ENCODE measurements around the gene FTL. TPM values are rescaled to one million over a fixed set of nuclear protein-coding genes. Genes with fewer than 3 reads are reported as not detected.

FTL gene
- total and polyA plus RNA-seq, 3 experiments from 2014 or later, result 1,478 to 4,521 (median 1,489) TPM

DNA sequence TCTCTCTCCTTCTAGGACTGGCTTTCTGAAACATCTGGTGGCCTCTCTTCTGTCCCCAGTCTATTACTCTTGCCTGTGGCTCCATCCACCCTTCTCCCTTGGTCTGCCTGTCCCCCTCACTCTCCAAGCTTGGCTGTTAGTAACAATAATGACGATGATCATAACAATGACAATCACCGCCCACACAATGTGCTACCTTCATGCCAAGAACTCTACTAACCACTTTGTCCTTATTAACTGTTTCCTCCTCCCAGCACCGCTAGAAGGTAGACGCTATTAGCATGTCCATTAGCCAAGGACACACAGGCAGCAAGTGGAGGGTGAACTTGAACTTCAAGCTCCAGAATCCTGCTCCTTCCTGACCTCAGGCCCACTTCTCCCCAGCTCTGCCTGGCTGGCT lies 25.3 kb downstream of the FTL start:
- ChIA-PET POLR2A (no interaction called here), CTCF (interaction anchor here (1.2 kb wide), 1 partner anchor 116 kb away, joined by 3 read pairs; no protein-coding TSS in a partner anchor)
- Histone ChIP-seq H3K4me3 (ENCODE audit: low read length) (no peak overlapping the region), H3K36me3 (ENCODE audit: insufficient read depth, low read length) (peaks cover under 1% of the 10 kb centered on the region), H3K9me3 (ENCODE audit: low read length) (no peaks in the 10 kb centered on the region), H3K27ac (ENCODE audit: low read depth, low read length) (no peak overlapping the region), H3K27me3 (ENCODE audit: insufficient read depth, low read length, poor library complexity, severe bottlenecking) (no peaks in the 10 kb centered on the region), H3K4me1 (ENCODE audit: insufficient read depth, low read length) (peaks cover 27% of the 10 kb centered on the region)
- H3K27ac Mint-ChIP-seq, result peak overlapping the region in 4 of 8 donors; percentile 7 to 84 (median 23)
- H3K4me1 Mint-ChIP-seq, result peaks cover 31 to 43% (median 40%) of the 10 kb centered on the region in 3 donors
- no peak for DNase-seq
- peaks cover 4 to 44% (median 11%) of the 10 kb centered on the region in 3 donors for H3K36me3 Mint-ChIP-seq
- no peaks in the 10 kb centered on the region for H3K9me3 Mint-ChIP-seq
- peak overlapping the region in 3 of 7 donors; percentile 3 to 15 (median 14) for H3K4me3 Mint-ChIP-seq
- H3K27me3 Mint-ChIP-seq, result peaks cover 0 to 2% of the 10 kb centered on the region in 2 donors

DNA sequence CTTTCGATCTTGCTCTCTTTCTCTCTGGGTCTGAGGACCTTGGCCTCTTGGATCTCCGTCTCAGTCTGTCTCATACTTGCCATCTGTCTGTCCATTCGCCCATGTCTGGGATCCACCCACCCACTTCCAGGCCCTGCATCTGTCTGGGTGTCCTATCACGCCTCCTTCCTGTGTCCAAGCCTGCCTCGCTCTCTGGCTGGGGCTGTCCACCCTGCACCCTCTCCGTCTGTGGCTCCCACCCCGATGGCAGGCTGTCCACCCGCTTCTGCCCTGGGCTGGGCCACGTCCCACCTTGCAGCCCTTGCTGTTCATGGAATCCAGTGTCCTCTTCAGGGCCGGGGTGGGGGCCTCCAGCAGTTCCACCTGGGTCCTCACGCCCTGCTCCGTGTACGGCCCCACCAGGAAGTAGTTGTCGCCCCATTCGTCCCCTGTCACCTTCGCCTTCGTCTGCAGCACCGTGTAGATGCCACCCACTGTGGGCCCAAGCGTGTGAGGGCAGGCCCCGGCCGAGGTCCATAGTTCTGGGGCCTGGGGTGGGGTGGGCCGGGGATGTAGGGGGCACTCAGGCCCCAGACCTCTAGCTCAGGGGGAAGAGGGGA lies 26.0 kb downstream of the FTL start:
- peak overlapping the region in 2 of 7 donors; percentile 9 to 10 for H3K4me3 Mint-ChIP-seq
- H3K4me1 Mint-ChIP-seq, result peaks cover 31 to 43% (median 41%) of the 10 kb centered on the region in 3 donors
- Histone ChIP-seq H3K4me3 (ENCODE audit: low read length) (no peak overlapping the region), H3K9me3 (ENCODE audit: low read length) (no peaks in the 10 kb centered on the region), H3K27ac (ENCODE audit: low read depth, low read length) (peak overlapping the region; percentile 81), H3K36me3 (ENCODE audit: insufficient read depth, low read length) (no peaks in the 10 kb centered on the region), H3K27me3 (ENCODE audit: insufficient read depth, low read length, poor library complexity, severe bottlenecking) (no peaks in the 10 kb centered on the region), H3K4me1 (ENCODE audit: insufficient read depth, low read length) (peaks cover 27% of the 10 kb centered on the region)
- peaks cover 4 to 39% (median 11%) of the 10 kb centered on the region in 3 donors for H3K36me3 Mint-ChIP-seq
- peaks cover 0 to 2% of the 10 kb centered on the region in 2 donors for H3K27me3 Mint-ChIP-seq
- ChIA-PET POLR2A (no interaction called here), CTCF (interaction anchor here (1.2 to 3.2 kb wide), 3 partner anchors 24 to 116 kb away, joined by 3 to 25 read pairs (median 20); partner anchors contain the start of genes FTL and LHB)
- no peaks in the 10 kb centered on the region for H3K9me3 Mint-ChIP-seq
- H3K27ac Mint-ChIP-seq, result peak overlapping the region in 3 of 8 donors; percentile 69 to 90 (median 78)
- no peak for DNase-seq

DNA sequence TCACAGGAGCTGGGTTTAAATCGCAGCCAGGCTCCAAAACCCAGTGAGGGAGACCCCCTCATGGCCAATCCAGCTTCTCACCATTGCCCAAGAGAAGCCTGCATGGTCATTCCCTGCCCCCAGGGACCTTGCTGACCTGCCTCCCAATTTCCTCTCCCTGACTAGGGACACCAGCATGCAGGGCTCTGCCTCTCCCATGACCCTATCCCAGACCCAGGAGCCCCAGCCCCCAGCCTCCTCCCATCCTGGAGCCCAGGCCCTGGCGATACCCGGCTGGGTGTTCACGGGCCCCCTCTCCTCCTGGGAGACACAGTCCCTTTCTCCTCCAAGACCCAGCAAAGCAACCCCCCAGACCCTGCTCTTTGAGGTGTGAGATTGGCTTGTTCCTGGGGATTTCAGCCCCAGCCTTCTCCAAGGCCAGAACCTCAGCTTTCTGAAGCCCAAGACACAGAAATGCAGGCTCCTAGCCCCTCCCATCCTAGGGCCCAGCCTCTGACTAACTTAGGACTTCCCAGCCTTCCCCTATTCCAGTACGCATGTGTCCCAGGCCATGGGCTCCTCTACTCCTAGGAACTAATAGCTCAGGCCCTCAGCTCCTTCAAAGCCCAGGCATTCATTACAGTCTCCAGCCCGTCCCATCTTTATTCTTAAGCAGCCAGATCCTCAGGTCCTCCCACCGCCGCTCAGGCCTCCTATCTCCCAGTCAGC lies 26.9 kb downstream of the FTL start:
- no peaks in the 10 kb centered on the region for H3K9me3 Mint-ChIP-seq
- POLR2A ChIA-PET, result interaction anchor here (0.5 to 1.8 kb wide), 5 partner anchors 26 to 672 kb away, joined by 3 to 7 read pairs (median 5); partner anchors contain the start of genes RPL18 and SPHK2
- H3K4me1 Mint-ChIP-seq, result peaks cover 31 to 46% (median 42%) of the 10 kb centered on the region in 3 donors
- Histone ChIP-seq H3K4me3 (ENCODE audit: low read length) (peak overlapping the region; percentile 75), H3K27me3 (ENCODE audit: insufficient read depth, low read length, poor library complexity, severe bottlenecking) (no peaks in the 10 kb centered on the region), H3K9me3 (ENCODE audit: low read length) (no peaks in the 10 kb centered on the region), H3K36me3 (ENCODE audit: insufficient read depth, low read length) (no peaks in the 10 kb centered on the region), H3K4me1 (ENCODE audit: insufficient read depth, low read length) (peaks cover 27% of the 10 kb centered on the region), H3K27ac (ENCODE audit: low read depth, low read length) (peak overlapping the region; percentile 81)
- peak overlapping the region; percentile 34 to 98 (median 92) for H3K27ac Mint-ChIP-seq
- peaks cover 4 to 33% (median 11%) of the 10 kb centered on the region in 3 donors for H3K36me3 Mint-ChIP-seq
- H3K4me3 Mint-ChIP-seq, result peak overlapping the region; percentile 88 to 97 (median 96)
- CTCF ChIA-PET, result interaction anchor here (0.8 to 3.2 kb wide), 9 partner anchors 9 to 196 kb away, joined by 3 to 25 read pairs (median 14); partner anchors contain the start of genes FTL and LHB
- H3K27me3 Mint-ChIP-seq, result peaks cover 0 to 2% of the 10 kb centered on the region in 2 donors
- DNase-seq, result no peak

DNA sequence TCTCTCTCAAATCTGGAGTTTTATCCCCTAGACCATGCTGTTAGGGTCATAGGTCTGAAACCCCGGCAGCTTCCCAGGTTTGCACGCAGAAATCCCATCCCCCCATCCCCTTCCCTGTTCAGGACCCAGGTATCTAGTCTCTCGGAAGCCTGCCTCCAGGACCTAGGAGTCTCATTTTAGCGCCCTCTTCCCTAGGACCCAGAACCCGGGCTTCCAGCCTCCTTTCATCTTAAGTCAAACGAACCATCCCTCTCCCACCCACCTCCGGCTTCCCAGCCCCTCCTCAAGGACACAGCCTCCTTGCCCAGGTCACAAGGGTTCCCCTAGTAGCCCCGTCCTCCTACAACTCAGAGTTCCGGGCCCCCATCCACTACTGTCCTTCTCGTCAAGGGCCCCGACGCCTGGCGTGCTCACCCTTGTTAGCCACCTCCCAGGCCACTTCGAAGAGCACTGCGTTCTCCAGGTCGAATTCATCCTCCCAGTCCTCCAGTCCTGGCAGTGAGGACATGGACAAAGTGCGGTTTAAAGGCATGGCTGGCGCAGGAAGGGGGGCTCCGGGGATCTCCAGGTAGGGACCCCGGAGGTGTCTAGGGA lies 27.6 kb downstream of the FTL start:
- H3K9me3 Mint-ChIP-seq, result no peaks in the 10 kb centered on the region
- no peaks in the 10 kb centered on the region for H3K27me3 ChIP-seq (ENCODE audit: insufficient read depth, low read length, poor library complexity, severe bottlenecking)
- peak overlapping the region; percentile 88 to 97 (median 96) for H3K4me3 Mint-ChIP-seq
- POLR2A ChIA-PET, result interaction anchor here (0.5 to 1.8 kb wide), 16 partner anchors 8 to 884 kb away, joined by 3 to 18 read pairs (median 5); partner anchors contain the start of genes AKT1S1, FTL, NUCB1 and PPP1R15A
- peak overlapping the region; percentile 75 for H3K4me3 ChIP-seq (ENCODE audit: low read length)
- CTCF ChIA-PET, result interaction anchor here (0.8 to 3.2 kb wide), 33 partner anchors 10 to 478 kb away, joined by 3 to 25 read pairs (median 5); partner anchors contain the start of genes FTL, LHB, LIN7B and NUCB1
- peak overlapping the region; percentile 80 to 98 (median 94) for H3K27ac Mint-ChIP-seq
- peaks cover 0 to 2% of the 10 kb centered on the region in 2 donors for H3K27me3 Mint-ChIP-seq
- H3K4me1 ChIP-seq (ENCODE audit: insufficient read depth, low read length), result peaks cover 27% of the 10 kb centered on the region
- H3K36me3 Mint-ChIP-seq, result peaks cover 4 to 33% (median 11%) of the 10 kb centered on the region in 3 donors
- no peaks in the 10 kb centered on the region for H3K36me3 ChIP-seq (ENCODE audit: insufficient read depth, low read length)
- peaks cover 31 to 48% (median 44%) of the 10 kb centered on the region in 3 donors for H3K4me1 Mint-ChIP-seq
- H3K27ac ChIP-seq (ENCODE audit: low read depth, low read length), result peak overlapping the region; percentile 81
- H3K9me3 ChIP-seq (ENCODE audit: low read length), result no peaks in the 10 kb centered on the region
- no peak for DNase-seq

DNA sequence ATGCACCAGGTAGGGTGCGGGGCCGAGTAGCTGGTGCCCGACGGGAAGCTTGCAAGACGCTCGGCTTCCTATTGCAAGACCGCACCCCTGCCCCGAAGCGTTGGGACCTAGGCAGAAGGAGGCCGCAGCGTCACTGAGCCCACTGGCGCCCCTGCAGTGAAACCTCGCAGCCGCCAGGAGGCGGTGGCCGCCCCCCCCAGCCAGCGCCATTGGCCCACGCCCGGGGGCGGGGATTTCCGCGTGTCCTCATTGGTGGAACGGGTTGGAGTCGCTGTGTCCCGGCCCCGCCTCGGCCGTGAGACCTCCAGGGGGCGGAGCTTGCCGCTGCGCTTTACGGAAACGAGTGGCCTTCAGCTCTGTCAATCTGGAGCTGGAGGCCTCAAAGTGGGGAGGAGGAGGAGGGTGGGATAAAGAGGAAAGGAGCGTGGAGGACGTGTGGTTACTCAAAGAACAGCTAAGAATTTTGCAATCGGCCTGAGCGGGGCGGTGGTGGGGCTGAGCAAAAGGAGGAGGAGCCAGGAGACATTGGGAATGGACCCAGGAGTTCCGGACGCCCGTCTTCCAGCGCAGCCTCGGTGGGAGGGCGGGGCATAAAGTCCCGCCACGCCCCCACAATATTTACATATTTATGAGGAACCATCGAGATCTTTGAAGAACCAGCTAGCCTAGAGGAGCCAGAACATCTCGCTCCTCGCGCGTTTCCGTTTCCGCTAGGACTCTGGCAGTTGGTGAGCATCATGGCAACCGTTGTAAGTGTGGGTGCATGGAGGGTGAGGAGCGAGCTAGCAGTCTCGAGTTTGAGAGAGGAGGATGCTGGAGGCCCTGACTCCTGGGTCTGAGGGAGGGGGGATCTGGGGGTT lies 28.3 kb downstream of the FTL start, which contains the start of the genes GYS1 and RUVBL2:
Gene GYS1, minus strand, starts transcription at position 135 of the 860 bp plus-strand sequence. CDS start 197 bp downstream, outside the sequence.
Gene RUVBL2, plus strand, starts transcription at position 713 of the 860 bp plus-strand sequence. Its CDS starts 25 bp downstream, at position 738.
- CTCF ChIA-PET, result interaction anchor here (0.6 to 3.2 kb wide), 53 partner anchors 9 to 484 kb away, joined by 3 to 25 read pairs (median 4); partner anchors contain the start of genes BAX, CA11, FTL and LHB
- peaks cover 0 to 2% of the 10 kb centered on the region in 2 donors for H3K27me3 Mint-ChIP-seq

DNA sequence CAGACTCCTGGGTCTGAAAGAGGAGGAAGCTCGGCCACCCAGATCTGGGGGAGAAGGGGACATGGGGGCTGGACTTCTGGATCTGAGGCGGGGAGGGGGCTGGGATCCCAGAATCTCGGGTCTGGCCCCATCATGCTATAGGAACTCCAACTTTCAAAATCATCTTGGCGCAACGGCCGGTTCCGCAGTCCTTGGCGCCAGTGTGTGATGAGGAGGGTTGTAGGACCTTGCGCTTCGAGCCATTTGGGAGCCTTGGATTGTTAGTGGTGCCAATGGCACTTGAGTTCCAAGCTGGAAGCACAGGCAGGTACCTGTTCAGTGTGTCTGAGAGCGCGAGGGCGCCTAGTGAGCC lies 28.9 kb downstream of the FTL start:
- Mint-ChIP-seq H3K4me3 (peak overlapping the region; percentile 88 to 97 (median 96)), H3K27ac (peak overlapping the region; percentile 88 to 100 (median 98)), H3K4me1 (peaks cover 28 to 54% (median 41%) of the 10 kb centered on the region in 3 donors), H3K36me3 (peaks cover 0 to 23% (median 4%) of the 10 kb centered on the region in 3 donors), H3K9me3 (no peaks in the 10 kb centered on the region), H3K27me3 (peaks cover 0 to 2% of the 10 kb centered on the region in 2 donors)
- H3K4me3 ChIP-seq (ENCODE audit: low read length), result peak overlapping the region; percentile 87
- ChIA-PET POLR2A (interaction anchor here (0.6 to 1.8 kb wide), 16 partner anchors 17 to 883 kb away, joined by 3 to 18 read pairs (median 5); partner anchors contain the start of genes AKT1S1, DHDH, FTL and NUCB1), CTCF (interaction anchor here (0.7 to 3.2 kb wide), 25 partner anchors 9 to 476 kb away, joined by 3 to 25 read pairs (median 6); partner anchors contain the start of genes CA11, FTL, LHB and LIN7B)
- no peaks in the 10 kb centered on the region for H3K9me3 ChIP-seq (ENCODE audit: low read length)
- no peaks in the 10 kb centered on the region for H3K36me3 ChIP-seq (ENCODE audit: insufficient read depth, low read length)
- no peaks in the 10 kb centered on the region for H3K27me3 ChIP-seq (ENCODE audit: insufficient read depth, low read length, poor library complexity, severe bottlenecking)
- H3K4me1 ChIP-seq (ENCODE audit: insufficient read depth, low read length), result peaks cover 27% of the 10 kb centered on the region
- DNase-seq, result no peak
- peak overlapping the region; percentile 85 for H3K27ac ChIP-seq (ENCODE audit: low read depth, low read length)

More for the DNA sequence above, 28.3 kb downstream of the FTL start, which contains the start of the genes GYS1 and RUVBL2:
- peaks cover 27% of the 10 kb centered on the region for H3K4me1 ChIP-seq (ENCODE audit: insufficient read depth, low read length)
- no peaks in the 10 kb centered on the region for H3K9me3 ChIP-seq (ENCODE audit: low read length)
- POLR2A ChIA-PET, result interaction anchor here (0.6 to 1.8 kb wide), 20 partner anchors 9 to 884 kb away, joined by 3 to 18 read pairs (median 4); partner anchors contain the start of genes AKT1S1, DHDH, FTL and NUCB1
- peak within 1 kb of the TSS; percentile 88 to 100 (median 98) for H3K27ac Mint-ChIP-seq
- DNase-seq, result peak; percentile 98 to 99 (median 99)
- peak within 1 kb of the TSS; percentile 85 for H3K27ac ChIP-seq (ENCODE audit: low read depth, low read length)
- H3K9me3 Mint-ChIP-seq, result no peaks in the 10 kb centered on the region
- H3K27me3 ChIP-seq (ENCODE audit: insufficient read depth, low read length, poor library complexity, severe bottlenecking), result no peaks in the 10 kb centered on the region
- no peaks in the 10 kb centered on the region for H3K36me3 ChIP-seq (ENCODE audit: insufficient read depth, low read length)
- peaks cover 28 to 54% (median 41%) of the 10 kb centered on the region in 3 donors for H3K4me1 Mint-ChIP-seq
- H3K36me3 Mint-ChIP-seq, result peaks cover 0 to 29% (median 7%) of the 10 kb centered on the region in 3 donors
- H3K4me3 ChIP-seq (ENCODE audit: low read length), result peak within 1 kb of the TSS; percentile 87
- peak within 1 kb of the TSS; percentile 88 to 97 (median 96) for H3K4me3 Mint-ChIP-seq

Measured in CD8-positive, alpha-beta memory T cell (primary cell).